Lower leg skin (tissue), 3 donors: Measurements from ENCODE around the gene THSD7B.

Experiments
- CTCF ChIP-seq, 3 donors: fragments of 450-650 bp; IDR thresholded peaks; one replicate each; pipeline ENCODE4 v1.5.1; 2016; ENCODE audit warnings: antibody characterized with exemption in 3 of 3, mild to moderate bottlenecking in 3 of 3, moderate library complexity in 2 of 3
- POLR2A ChIP-seq, 2 donors: fragments of 450-650 bp; IDR thresholded peaks; one replicate each; pipeline ENCODE4 v1.6.1; 2016 to 2017; ENCODE audit warnings: antibody characterized with exemption in 2 of 2, mild to moderate bottlenecking in 1 of 2, moderate library complexity in 1 of 2

- TF ChIP-seq CTCF (IDR thresholded peaks at IDR 0.05) = no peak
- no peak for TF ChIP-seq POLR2A (IDR thresholded peaks at IDR 0.05)
These were observed 283.1 kb downstream of the THSD7B start for GRCh38 chr2:137048455-137048854.
